HCT116 (cell line): Measurements from ENCODE around the gene RNGTT. TPM values are rescaled to one million over a fixed set of nuclear protein-coding genes. Genes with fewer than 3 reads are reported as not detected.

Source experiments
- ATAC-seq: fragments of 200-7000 bp; cut with Tn5 transposase; 2 replicates; pipeline ENCODE4 v1.9.1; 2020; ENCODE audit warnings: mild to moderate bottlenecking, moderate library complexity
- BruUV-seq: library from RNA; stranded (reverse); fragments of 400-500 nt; replicated peaks from 2 replicates; lab custom pipeline; 2021; lab: Mats Ljungman, UMichigan
- CTCF ChIA-PET: fragments of 300-600 bp; sonication (Branson Sonifier 250); formaldehyde crosslinking; loops from one replicate; lab custom pipeline; 2021; ENCODE audit warnings: antibody characterized with exemption; lab: Charles Lee
- POLR2A ChIA-PET: fragments of 300-600, 350-600 bp; sonication (Branson Sonifier 250); formaldehyde crosslinking; loops from one replicate; lab custom pipeline; 2021; ENCODE audit warnings: antibody characterized with exemption; lab: Charles Lee
- RAD21 ChIA-PET, 2 experiments: fragments of 300-600 bp; sonication (Branson Sonifier 250); formaldehyde crosslinking; loops; one replicate each; lab custom pipeline; 2023; ENCODE audit warnings: low total read pairs in 2 of 2; ENCODE audit not compliant: uncharacterized antibody in 2 of 2, unreplicated experiment in 2 of 2, low non-redundant PET in 1 of 2; lab: Charles Lee
- DNase-seq: peaks from one replicate; pipeline ENCODE4 v3.0.0-alpha.2; 2010; ENCODE audit warnings: low read depth, low spot score
- H2AFZ ChIP-seq: fragments of 200-600 bp; shearing (Covaris generic), sonication (generic); 2 replicates; pipeline ENCODE4 v1.6.1; 2017; ENCODE audit warnings: low read depth, mixed run types, mixed read lengths, antibody characterized with exemption, low read length; ENCODE audit not compliant: poor library complexity, severe bottlenecking
- H3K27ac ChIP-seq: 2 replicates; pipeline ENCODE4 v1.5.1; 2012; ENCODE audit warnings: low read depth, low read length
- H3K27me3 ChIP-seq: fragments of 200-600 bp; sonication (generic); 2 replicates; pipeline ENCODE4 v1.6.1; 2016; ENCODE audit warnings: mixed run types, low read length, mixed read lengths; ENCODE audit not compliant: insufficient read depth
- H3K36me3 ChIP-seq, 2 experiments: fragments of 200-500 bp in 1 of 2; fragments of 200-600 bp in 1 of 2; sonication (Bioruptor generic) in 1 of 2; sonication (generic) in 1 of 2; 2 replicates each; pipeline versions ENCODE4 v1.5.1 to v1.6.1; 2014 to 2016; ENCODE audit warnings: low read length in 2 of 2, inconsistent platforms in 1 of 2, mixed read lengths in 1 of 2, mixed run types in 1 of 2; ENCODE audit not compliant: insufficient read depth in 2 of 2, control insufficient read depth in 1 of 2
- H3K4me1 ChIP-seq, 2 experiments: fragments of 200-600 bp in 1 of 2; sonication (generic) in 1 of 2; 2 replicates each; pipeline versions ENCODE4 v1.5.1 to v1.6.1; 2012 to 2017; ENCODE audit warnings: low read length in 2 of 2, inconsistent platforms in 1 of 2, mild to moderate bottlenecking in 1 of 2, mixed read lengths in 1 of 2, mixed run types in 1 of 2, moderate library complexity in 1 of 2; ENCODE audit not compliant: insufficient read depth in 2 of 2, control insufficient read depth in 1 of 2
- H3K4me2 ChIP-seq: fragments of 200-600 bp; sonication (generic); 2 replicates; pipeline ENCODE4 v1.6.1; 2017; ENCODE audit warnings: mixed run types, low read length, mixed read lengths
- H3K4me3 ChIP-seq, 2 experiments: fragments of 200-600 bp in 1 of 2; sonication (generic) in 1 of 2; replicated peaks in 1 of 2; 2 replicates each; pipeline ENCODE4 v1.5.1; 2011 to 2016; ENCODE audit warnings: low read length in 2 of 2, control low read depth in 1 of 2, low read depth in 1 of 2, mild to moderate bottlenecking in 1 of 2, mixed read lengths in 1 of 2, mixed run types in 1 of 2
- H3K79me2 ChIP-seq: fragments of 200-600 bp; sonication (generic); 2 replicates; pipeline ENCODE4 v1.6.1; 2017; ENCODE audit warnings: mild to moderate bottlenecking, mixed run types, low read length, moderate library complexity, mixed read lengths; ENCODE audit not compliant: insufficient read depth
- H3K9ac ChIP-seq: fragments of 200-600 bp; sonication (generic); 2 replicates; pipeline ENCODE4 v1.6.1; 2016; ENCODE audit warnings: low read length, mixed read lengths
- H3K9me2 ChIP-seq: fragments of 200-600 bp; sonication (generic), shearing (Covaris generic); 2 replicates; pipeline ENCODE4 v1.6.1; 2017; ENCODE audit warnings: mixed run types, mild to moderate bottlenecking, moderate library complexity; ENCODE audit not compliant: insufficient read depth
- H3K9me3 ChIP-seq, 2 experiments: fragments of 200-500 bp in 1 of 2; fragments of 200-600 bp in 1 of 2; sonication (Bioruptor generic) in 1 of 2; sonication (generic) in 1 of 2; 2 replicates each; pipeline ENCODE4 v1.6.1; 2014 to 2017; ENCODE audit warnings: low read length in 2 of 2, mixed read lengths in 2 of 2, inconsistent platforms in 1 of 2, low read depth in 1 of 2, mild to moderate bottlenecking in 1 of 2, mixed run types in 1 of 2, moderate library complexity in 1 of 2; ENCODE audit not compliant: control insufficient read depth in 1 of 2, insufficient read depth in 1 of 2
- H4K20me1 ChIP-seq: fragments of 200-600 bp; sonication (generic), shearing (Covaris generic); 2 replicates; pipeline ENCODE4 v1.6.1; 2017; ENCODE audit warnings: mixed run types, mild to moderate bottlenecking, moderate library complexity; ENCODE audit not compliant: insufficient read depth
- CBX3 ChIP-seq: IDR thresholded peaks from 2 replicates; pipeline ENCODE4 v1.6.1; 2012; ENCODE audit warnings: low read depth
- CTCF ChIP-seq, 3 experiments: fragments of 200-600 bp in 1 of 3; sonication (generic) in 1 of 3; IDR thresholded peaks in 2 of 3; conservative IDR thresholded peaks in 1 of 3; 2 replicates each; pipeline ENCODE4 v1.5.1; 2012 to 2017; ENCODE audit warnings: low read depth in 2 of 3, low read length in 2 of 3, antibody characterized with exemption in 1 of 3, borderline replicate concordance in 1 of 3, control low read depth in 1 of 3, mild to moderate bottlenecking in 1 of 3, mixed read lengths in 1 of 3, mixed run types in 1 of 3, moderate library complexity in 1 of 3; ENCODE audit not compliant: insufficient read depth in 1 of 3
- EZH2 ChIP-seq: fragments of 200-600 bp; sonication (generic); IDR thresholded peaks from 2 replicates; pipeline ENCODE4 v1.6.1; 2017; ENCODE audit warnings: antibody characterized with exemption, mixed run types
- POLR2A ChIP-seq: IDR thresholded peaks from 2 replicates; pipeline ENCODE4 v1.7.0; 2011; ENCODE audit warnings: borderline replicate concordance; ENCODE audit not compliant: insufficient read depth, insufficient read length; ENCODE audit errors: extremely low read depth
- SP1 ChIP-seq: IDR thresholded peaks from 2 replicates; pipeline ENCODE4 v1.6.1; 2012; ENCODE audit warnings: low read depth
- TCF7L2 ChIP-seq: IDR thresholded peaks from 2 replicates; pipeline ENCODE4 v1.7.0; 2011; ENCODE audit warnings: borderline replicate concordance, inconsistent platforms; ENCODE audit not compliant: insufficient read depth, insufficient read length; ENCODE audit errors: extremely low read depth
- ZFX ChIP-seq: fragments of 450-650 bp; IDR thresholded peaks from 2 replicates; pipeline ENCODE4 v1.6.1; 2017
- intact Hi-C: fragments of 100-400 bp; cut with micrococcal nuclease; formaldehyde crosslinking; loops from 2 replicates; pipeline ENCODE4 v1.10.0; 2022
- total RNA-seq: library from RNA; stranded (reverse); gene quantifications from one replicate; pipeline ENCODE4 v1.2.1, GENCODE V29; 2021; ENCODE audit not compliant: unreplicated experiment

Gene RNGTT
- total RNA-seq, 1 experiment from 2014 or later = 23.0 TPM

DNA sequence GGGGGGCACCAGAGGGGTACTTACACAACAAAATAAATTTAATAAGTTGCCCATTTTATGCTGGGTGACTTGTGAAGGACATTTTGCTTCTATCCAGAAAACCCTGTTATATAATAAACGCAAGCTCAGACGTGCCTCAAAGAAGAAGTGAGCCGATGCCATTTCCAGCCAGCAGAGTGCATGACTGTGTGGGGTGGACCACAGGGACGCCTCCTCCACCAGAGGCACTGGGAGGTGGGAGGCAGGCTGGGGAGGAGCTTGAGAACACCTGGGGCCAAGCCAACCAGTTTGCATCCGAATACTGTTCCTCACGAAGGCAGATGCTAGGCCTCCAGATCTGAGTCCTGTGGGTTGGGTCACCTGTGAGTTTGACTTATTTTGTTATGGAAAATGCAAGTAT, 363.8 kb downstream of the RNGTT start:
- DNase-seq (no peak), ATAC-seq (peak; percentile 65)
- TF ChIP-seq EZH2 (no peak), CTCF (IDR thresholded peaks at IDR 0.05 in 2 of 3, conservative IDR thresholded peaks at IDR 0.05 in 1 of 3; ENCODE audit: borderline replicate concordance in 1 of 3, insufficient read depth in 1 of 3, low read depth in 2 of 3, low read length in 2 of 3) (0 out of 6 replicates have a peak, but pooled peaks of 1 of the 3 experiments have one; percentile 14)
- Histone ChIP-seq H3K9ac (no peak overlapping the region), H4K20me1 (no peaks in the 10 kb centered on the region), H2AFZ (no peak overlapping the region), H3K27me3 (peaks cover 4% of the 10 kb centered on the region; the same call in 1 of the 2 replicates), H3K4me1 (no peaks in the 10 kb centered on the region), H3K4me3 (no peak overlapping the region), H3K79me2 (no peaks in the 10 kb centered on the region), H3K9me3 (no peaks in the 10 kb centered on the region), H3K36me3 (no peaks in the 10 kb centered on the region), H3K9me2 (no peaks in the 10 kb centered on the region), H3K27ac (no peak overlapping the region), H3K4me2 (no peak overlapping the region)
- CTCF ChIA-PET = no interaction called here
- POLR2A ChIA-PET = no interaction called here
- RAD21 ChIA-PET = no interaction called here
- intact Hi-C loops = no loop called here
- no TSS peak for BruUV-seq

DNA sequence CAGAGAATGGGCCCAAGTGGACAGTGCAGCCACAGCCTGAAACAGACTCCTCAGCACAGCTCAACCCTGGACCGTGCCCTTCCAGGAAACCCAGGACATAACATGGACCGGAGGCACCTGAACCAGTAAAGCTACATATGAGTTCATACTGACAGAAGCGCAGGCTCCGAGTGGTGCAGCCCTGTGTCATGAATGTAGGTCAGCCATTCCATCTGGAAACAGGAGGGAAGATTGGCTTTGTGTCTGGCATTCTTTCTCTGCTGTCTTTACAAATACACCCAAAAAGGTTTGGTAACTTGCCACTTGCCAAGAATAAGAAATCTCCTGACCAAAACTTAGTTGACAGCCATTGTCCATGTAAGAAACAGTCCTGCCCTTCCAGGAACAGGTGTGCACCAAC, 366.6 kb downstream of the RNGTT start:
- BruUV-seq = no TSS peak
- ChIA-PET POLR2A (no interaction called here), CTCF (no interaction called here), RAD21 (no interaction called here)
- Histone ChIP-seq H3K9me3 (no peaks in the 10 kb centered on the region), H3K79me2 (no peaks in the 10 kb centered on the region), H3K4me1 (no peaks in the 10 kb centered on the region), H4K20me1 (no peaks in the 10 kb centered on the region), H3K36me3 (no peaks in the 10 kb centered on the region), H3K4me2 (no peak overlapping the region), H3K27ac (no peak overlapping the region), H2AFZ (no peak overlapping the region), H3K4me3 (no peak overlapping the region), H3K27me3 (no peaks in the 10 kb centered on the region), H3K9ac (no peak overlapping the region)
- no peak for DNase-seq
- no peak for ATAC-seq
- intact Hi-C loops = no loop called here
- TF ChIP-seq CBX3 (no peak), ZFX (no peak), TCF7L2 (no peak), POLR2A (no peak), SP1 (no peak)
- TF ChIP-seq, all 23 proteins: peak for 0
- no peaks in the 10 kb centered on the region for H3K9me2 ChIP-seq
